ENCODE measurements around the gene SPATA13.

The SPATA13 gene

DNA sequence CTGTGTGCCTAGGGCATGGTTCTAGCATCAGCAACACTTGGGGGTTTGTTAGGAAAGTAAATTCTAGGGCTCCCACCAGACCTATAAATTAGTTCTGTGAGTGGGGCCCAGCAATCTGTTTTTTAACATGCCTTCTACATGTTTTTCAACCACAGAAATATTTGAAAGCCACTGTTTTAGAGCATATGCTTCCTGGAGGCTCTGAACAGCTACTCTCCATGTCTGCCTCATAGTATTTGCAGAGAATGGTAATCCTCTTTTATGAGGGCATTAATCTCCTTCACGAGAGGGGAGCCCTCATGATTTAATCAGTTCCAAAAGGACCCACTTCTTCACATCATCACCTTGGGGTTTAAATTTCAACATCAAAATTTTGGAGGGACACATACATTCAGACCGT lies 6.0 kb downstream of the SPATA13 start:
- FAIRE-seq = no peak
- no peak for DNase-seq (ENCODE audit: low spot score)

DNA sequence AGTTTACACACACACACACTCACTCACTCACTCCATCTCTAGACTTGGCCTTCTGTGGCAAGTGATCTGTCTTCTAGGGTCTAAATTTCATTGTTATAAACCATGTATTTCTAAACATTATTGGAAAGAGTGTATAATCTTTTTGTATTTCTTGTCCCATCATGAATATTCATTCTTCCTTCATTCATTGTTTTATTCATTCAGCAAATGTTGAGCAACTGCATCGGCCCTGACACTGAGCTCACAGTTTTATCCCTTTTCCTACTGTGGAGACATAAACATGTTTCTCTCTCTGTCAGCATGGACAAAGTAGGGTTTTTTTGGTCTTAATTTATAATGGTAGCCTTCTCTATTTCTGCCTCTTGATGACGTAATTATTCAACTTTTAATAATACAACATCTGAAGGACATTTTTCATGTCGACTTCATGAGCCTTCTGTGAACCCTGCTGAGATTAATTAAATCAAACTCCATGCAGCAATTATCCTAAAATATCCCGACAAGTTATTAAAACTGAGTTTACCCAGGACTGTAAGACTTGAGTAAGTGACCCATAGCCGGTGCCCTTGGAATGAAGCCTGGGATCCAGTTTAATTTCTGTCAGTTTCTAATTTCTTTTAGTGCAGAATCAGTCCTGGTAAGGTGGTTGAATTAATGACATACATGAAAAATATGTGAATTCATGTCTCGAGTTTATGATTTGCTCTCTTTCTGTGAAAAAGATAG lies 7.3 kb downstream of the SPATA13 start:
- no peak for FAIRE-seq
- DNase-seq (ENCODE audit: low spot score) = no peak

DNA sequence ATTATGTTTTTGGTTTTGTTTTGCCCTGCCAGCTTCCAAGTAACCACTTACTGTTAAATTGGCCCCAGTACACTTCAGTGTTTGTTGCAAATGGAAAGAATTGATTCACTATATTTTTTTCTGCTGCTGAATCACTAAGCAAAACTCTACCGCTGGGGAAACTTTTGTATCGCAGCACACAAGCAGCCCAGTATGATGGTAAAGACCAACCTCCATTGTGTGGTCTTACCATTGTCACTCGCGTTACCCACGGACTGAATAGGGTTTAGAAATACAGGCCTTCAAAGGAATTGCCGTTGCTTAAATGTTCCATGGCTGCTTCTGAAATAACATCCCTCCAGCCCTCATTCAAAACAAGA lies 7.9 kb downstream of the SPATA13 start:
- DNase-seq (ENCODE audit: low spot score) (no peak), FAIRE-seq (no peak)

DNA sequence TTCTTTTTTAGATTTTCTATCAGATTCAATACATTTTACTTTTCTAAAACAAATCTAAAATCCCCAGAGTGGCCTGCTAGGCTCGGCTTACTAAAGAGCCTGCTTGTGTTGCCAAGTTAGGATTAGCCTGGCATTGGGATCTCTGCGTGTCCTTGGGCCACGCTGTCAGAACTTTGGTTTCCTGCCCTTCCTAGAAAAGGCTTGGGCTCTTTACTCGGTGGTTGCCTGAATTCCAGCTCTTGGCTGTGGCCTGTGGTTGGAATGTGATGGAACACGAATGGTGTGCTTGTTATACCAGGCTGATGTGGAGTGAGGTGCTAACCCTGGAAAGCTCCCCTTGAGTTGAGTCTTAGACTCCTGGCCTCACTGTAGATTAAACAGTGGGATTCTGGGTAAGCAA lies 8.5 kb downstream of the SPATA13 start:
- DNase-seq (ENCODE audit: low spot score) = no peak

DNA sequence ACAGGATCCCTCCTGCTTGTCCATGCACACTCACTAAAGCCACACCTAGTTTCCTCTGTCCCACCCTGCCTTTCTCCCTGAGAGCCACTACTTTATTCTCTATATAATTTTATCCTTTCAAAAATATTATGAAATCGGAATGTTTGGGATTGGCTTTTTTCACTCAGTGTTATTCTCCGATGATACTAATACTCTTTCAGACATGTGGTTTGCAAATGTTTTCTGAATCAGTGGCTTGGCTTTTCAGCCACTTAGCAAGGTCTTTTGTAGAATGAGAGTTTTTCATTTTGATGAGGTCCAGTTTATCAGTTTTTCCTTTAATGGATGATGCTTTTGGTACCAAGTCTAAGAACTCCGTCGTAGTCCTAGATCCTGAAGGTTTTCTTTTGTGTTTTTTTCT lies 11.6 kb downstream of the SPATA13 start:
- no peak for FAIRE-seq
- no peak for DNase-seq (ENCODE audit: low spot score)

More for the DNA sequence above, 8.5 kb downstream of the SPATA13 start:
- no peak for FAIRE-seq

DNA sequence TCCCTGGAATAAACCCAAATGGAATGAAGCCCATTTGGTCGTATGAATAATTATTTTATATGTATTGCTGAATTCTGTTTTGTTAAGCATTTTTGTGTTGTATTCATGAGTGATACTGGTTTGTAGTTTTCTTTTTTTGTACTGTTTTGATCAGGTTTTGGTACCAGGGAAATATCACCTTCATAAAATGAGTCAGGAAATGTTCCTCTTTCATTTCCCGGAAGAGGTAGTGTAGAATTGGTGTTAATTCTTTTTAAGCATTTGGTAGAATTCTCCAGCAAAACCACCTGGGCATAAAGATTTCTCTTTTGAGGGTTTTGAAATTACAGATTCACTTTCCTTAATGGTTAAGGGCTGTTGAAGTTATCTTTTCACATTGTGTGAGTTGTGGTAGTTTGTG lies 13.3 kb downstream of the SPATA13 start:
- DNase-seq (ENCODE audit: low spot score) (no peak), FAIRE-seq (no peak)

DNA sequence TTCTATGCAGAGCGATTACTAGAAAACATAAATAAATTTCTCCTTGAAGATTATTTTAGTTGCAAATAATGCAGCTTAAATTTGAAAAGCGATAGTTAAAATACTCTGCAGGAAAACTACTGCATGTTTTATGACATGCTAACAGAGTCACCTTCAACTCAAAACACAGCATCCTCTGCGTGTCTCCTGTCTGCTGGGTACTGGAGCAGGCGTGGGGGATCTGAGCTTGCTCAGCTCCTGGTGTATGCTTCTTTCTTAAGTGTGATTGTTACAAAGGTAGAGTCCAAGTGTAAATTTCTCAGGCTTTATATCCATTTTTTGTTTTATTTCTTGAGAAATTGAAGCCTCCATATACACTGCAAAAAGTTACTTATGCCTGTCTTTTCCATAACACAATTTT lies 15.3 kb downstream of the SPATA13 start:
- no peak for DNase-seq (ENCODE audit: low spot score)
- FAIRE-seq = no peak

DNA sequence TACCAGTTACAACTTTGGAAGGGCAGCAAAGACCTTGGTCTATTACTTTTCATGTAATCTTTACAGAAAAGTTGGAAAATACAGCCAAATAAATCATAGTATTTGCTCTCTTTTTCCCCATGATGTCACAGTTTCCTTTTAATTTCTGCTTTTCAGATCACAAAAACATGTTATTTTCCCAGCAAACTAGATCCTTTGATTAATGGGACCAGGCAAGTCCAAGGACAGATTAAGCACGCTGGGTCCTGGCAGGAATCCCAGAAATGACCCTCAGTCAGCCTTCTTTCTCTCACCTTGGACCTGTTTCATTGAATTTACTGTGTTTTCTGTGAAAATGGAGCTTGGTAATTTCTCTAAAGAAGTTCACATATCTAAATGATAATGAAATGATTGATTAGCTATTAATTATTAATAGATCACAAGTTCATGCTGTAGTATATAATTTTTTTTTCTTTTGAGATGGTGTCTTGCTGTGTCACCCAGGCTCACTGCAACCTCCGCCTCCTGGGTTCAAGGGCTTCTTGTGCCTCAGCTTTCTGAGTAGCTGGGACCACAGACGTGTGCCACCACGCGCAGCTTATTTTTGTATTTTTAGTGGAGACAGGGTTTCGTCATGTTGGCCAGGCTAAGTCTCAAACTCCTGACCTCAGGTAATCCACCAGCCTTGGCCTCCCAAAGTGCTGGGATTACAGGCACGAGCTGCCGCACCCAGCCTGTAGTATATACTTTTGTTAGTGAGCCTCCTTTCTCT lies 16.0 kb downstream of the SPATA13 start:
- DNase-seq (ENCODE audit: low spot score) (no peak), FAIRE-seq (no peak)

DNA sequence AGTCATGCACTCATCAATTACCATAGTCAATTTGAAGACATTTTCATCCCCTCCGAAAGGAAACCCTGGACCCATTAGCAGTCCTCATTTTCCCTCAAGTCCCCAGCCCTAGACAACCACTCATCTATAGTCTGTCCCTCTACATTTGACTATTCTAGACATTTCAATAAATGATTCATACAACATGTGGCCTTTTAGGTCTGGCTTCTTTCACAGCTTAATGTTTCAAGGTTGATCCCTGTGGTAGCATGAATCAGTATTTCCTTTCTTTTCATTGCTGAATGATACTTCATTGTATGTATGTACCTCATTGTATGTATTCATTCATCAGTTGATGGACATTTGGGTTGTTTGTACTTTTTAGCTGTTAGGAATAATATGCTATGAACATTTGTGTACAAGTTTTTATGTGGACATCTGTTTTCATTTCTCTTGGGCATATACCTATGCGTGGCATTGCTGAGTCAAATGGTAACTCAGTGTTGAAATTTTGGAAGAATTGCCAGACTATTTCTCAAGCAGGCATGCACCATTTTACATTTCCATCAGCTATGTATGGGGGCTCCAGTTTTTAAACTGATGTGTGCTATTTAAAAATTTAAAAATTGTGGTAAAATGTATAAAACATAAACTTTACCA lies 18.4 kb downstream of the SPATA13 start:
- FAIRE-seq (no peak), DNase-seq (ENCODE audit: low spot score) (no peak)

DNA sequence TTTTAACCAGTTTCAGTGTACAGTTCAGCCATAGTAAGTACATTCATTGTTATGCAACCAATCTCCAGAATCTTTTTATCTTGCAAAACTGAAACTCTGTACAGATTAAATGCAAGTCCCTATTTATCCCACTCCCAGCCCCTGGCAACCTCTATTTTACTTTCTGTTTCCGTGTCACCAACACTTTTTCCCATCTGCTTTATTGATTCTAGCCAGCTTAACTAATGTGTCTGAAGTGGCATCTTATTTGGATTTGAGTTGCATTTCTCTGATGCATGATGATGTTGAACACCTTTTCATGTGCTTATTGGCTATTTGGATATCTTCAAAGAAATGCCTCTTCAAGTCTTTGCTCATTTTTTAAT lies 18.9 kb downstream of the SPATA13 start:
- no peak for DNase-seq (ENCODE audit: low spot score)
- no peak for FAIRE-seq

DNA sequence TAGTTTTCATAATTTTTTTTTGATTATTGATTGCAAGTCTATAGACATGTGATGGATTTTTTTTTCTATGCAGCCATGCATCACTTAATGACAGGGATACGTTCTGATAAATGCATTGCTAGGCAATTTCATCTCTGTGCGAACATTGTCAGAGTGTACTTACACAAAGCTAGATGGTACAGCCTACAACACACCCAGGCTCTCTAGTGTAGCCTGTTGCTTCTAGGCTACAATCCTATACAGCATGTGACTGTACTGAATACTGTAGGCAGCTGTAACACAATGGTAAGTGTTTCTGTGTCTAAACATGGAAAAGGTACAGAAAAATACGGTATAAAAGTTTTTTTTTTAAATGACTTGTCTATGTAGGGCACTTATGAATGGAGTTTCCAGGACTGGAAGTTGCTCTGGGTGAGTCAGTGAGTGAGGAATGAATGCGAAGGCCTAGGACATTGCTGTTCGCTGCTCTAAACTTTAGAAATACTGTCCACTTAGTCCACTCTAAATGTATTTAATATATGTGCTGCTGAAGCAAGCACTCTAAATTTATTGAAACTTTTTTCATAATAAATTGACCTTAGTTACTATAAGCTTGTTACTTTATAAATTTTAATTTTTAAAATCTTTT lies 20.3 kb downstream of the SPATA13 start:
- FAIRE-seq = peak; percentile 26

DNA sequence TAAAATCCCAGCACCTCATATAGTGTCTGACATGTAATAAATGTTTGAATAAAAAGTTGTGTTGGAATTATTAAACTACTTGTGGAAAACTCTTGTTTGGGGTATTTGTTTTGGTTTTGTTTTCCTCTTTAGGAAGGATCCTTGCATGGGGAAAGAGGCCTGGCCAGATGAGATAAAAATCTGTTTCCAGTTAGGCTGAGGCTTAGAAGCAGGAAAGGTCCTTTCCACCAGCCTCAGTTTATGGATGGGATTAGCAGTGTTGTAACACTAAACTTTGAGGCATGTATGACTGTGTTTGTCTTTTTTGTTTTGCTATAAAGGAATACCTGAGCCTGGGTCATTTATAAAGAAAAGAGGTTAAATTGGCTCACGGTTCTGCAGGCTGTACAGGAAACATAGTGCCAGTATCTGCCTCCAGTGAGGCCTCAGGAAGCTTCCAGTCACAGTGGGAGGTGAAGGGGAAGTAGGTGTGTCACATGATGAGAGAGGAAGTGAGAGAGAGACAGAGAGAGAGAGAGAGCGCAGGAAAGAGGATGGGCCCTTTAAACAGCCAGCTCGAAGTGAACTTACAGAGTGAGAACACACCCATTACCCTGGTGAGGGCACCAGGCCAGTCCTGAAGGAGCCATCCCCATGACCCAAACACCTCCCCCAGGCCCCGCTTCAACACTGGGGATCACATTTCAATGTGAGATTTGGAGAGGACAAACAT lies 21.6 kb downstream of the SPATA13 start:
- FAIRE-seq (no peak), DNase-seq (ENCODE audit: low spot score) (no peak)

More for the DNA sequence above, 20.3 kb downstream of the SPATA13 start:
- no peak for DNase-seq (ENCODE audit: low spot score)

DNA sequence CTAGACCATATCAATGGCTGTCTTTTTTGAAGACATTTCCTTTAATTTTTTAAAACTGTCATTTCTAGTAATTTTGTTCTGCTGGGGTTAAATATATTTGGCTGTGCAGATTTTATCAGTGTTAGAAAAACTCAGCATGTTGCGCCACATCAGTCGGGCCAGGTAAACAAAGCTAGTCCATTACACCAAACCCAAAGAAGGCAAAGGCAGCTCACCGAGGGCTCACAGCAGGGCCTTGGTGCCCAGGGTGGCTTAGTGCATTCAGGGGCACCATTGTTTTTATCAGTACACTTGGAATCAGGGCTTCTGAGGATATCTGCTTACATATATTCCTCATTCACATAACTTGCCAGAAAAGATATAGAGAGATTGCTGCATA lies 22.2 kb downstream of the SPATA13 start:
- FAIRE-seq (no peak), DNase-seq (ENCODE audit: low spot score) (no peak)

DNA sequence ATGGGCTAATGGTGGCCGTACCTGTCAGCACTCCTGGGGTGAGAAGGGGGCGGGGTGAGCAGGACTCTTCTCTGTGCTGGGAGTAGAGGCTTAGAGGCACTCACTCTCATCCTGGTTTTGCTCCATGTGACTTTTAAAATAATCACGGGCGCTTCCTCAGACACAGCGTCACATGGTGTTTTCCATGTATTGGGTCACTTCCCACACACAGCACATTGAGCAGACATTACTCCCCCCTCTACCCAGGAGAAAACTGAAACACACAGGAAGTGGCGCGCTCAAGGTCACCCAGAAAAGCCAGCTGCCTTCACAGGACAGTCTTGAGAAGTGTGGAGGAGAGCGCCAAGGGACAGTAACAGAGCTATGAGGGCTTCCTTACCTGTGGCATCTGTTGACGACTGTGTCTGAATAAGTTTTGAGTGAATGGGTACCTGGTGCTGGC lies 23.2 kb downstream of the SPATA13 start:
- FAIRE-seq (no peak), DNase-seq (ENCODE audit: low spot score) (peak; percentile 29)

DNA sequence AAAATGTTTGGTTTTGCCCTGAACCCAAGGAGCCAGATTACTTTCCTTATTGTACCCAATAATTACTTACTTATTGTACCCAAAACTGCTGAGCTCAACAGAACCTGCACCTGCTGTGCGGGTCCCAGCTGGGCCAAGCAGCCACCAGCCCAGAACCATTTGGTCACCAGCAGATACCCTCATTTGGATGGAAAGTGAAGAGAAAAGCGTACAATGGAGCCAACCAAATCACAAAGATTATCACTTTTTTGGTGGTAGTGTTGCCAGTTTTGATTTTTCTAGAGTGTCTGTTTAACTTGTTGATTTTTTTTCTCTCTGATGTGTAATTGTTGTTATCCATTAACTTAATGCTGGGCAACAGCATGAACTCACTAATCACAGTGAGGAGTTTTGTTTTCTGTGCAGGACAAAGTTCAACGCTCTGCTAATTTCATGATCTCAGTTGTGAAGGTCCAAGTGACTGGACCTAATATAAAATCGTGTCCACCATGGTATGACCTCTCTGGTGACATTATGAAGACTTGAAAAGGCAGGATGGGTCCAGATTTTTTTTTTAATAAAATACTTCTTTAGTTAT lies 23.8 kb downstream of the SPATA13 start:
- DNase-seq (ENCODE audit: low spot score) (peak; percentile 30), FAIRE-seq (peak; percentile 80)

DNA sequence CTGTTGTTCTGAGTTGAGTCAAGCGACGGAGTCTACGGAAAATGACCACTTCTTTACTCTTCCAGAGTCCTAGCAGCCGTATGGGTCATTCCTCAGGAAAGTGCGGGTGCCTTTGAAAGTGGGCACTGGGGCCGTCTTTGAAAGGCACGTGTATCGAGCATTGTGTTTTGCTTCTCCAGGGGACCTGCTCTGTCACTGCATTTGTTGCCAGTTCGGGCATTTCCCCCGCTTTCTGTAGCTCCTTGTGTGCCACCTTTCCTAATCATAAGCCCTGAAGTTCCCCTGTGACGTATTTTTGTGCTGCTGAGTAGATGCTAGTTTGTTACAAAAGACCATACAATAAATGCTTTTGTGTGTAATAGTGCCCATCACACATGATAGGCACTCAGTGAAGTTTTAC lies 24.4 kb downstream of the SPATA13 start:
- no peak for FAIRE-seq
- no peak for DNase-seq (ENCODE audit: low spot score)

DNA sequence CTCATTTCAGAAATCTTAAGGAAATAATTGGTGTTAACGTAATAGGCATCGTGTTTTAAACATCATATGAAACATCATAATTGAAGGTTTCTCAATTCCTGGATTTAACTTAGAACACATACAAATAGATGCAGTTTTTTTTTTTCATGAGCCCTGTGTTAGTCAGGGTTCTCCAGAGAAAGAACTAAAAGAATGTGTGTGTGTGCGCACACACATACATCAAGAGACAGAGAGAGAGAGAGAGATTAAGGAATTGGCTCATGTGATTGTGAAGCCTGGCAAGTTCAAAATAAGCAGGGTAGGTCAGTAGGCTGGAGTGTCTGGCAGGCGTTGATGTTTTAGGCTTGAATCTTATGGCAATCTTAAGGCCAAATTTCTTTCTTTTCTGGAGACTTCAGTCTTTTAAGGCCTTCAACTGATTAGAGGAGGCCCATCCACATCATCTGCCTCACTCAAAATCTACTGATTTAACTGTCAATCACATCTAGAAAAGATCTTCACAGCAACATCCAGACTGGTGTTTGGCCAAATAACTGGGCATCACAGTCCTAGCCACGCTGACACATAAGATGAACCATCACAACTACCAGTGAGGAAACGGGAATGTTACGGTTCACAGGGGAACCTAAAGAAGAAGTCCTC lies 25.2 kb downstream of the SPATA13 start:
- no peak for FAIRE-seq
- no peak for DNase-seq (ENCODE audit: low spot score)

DNA sequence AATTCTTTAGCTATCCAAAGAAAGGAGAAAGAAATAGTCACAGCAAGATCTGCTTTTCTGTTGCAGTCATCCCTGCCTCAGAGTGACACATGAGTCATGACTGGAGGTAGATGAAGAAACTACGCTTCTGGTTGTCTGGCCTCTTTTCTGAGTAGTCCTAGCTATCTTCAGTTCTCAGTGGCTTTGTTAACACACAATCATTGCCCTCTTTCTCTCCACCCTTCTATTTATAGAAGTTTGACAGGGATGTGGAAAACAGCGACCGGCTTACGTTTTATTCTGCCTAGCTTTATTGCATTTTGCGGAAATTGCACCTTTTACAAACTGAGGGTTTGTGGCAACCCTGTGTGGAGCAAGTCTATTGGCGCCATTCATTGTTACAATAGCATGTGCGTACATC lies 26.7 kb downstream of the SPATA13 start:
- DNase-seq (ENCODE audit: low spot score) (no peak), FAIRE-seq (no peak)

DNA sequence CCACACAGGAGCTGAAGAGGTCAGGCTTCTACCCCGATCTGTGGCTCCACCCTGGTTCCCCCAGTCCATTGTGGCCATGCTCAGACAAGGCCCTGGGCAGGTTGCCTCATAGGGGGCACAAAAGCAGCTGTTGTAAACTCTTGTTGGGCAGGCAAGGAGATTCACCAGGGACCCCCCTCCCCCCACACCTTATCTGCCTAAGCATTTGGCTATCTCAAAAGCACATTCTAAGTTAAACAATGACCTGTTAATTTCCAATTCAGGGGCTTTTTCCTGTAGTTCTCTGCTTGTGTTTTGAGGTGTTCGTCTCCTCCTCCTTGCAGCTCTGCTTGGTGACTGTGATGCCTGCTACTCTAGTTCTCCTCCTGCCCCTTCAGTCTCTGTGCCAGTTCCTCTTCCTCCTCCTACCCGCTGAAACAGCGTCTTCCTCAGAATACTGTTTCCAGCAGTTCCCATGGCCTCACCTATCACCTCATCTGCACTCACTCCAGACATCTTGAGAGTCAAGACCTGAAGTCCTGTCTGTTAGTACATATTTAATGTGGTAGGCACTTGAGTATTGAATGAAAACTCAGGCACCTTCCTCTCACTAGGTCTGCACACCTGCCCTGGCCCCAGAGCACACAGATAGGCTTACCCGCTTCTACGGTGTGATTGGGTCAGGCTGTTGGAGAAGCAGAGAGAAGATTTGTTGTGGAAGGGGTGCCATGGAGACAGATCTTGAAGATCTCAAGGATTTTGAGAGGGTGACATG lies 31.7 kb downstream of the SPATA13 start:
- DNase-seq (ENCODE audit: low spot score) (no peak), FAIRE-seq (no peak)

DNA sequence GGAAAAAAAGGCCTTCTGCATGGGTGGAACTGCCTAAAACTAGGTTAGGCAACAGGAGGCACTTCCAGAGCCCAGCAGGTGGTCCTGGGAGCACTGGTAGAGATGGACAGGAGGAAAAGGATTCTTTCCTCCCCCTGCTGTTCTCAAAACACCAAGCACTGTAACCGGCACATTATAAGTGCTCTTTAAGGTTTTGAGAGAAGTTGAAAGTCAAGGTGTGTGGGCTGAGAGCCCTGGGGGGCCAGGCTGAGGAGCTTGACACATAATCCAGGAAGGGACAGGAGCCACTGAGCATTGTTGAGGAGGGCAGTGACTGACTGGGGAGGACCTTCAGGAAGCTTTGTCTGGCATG lies 32.3 kb downstream of the SPATA13 start:
- FAIRE-seq (no peak), DNase-seq (ENCODE audit: low spot score) (no peak)

All from RCC 7860 (cell line).